H9 (cell line): Measurements from ENCODE around the gene RILP. TPM values are rescaled to one million over a fixed set of nuclear protein-coding genes. Genes with fewer than 3 reads are reported as not detected.

Source experiments
- DNase-seq: peaks from one replicate; pipeline ENCODE4 v3.0.0-alpha.2; 2017
- H2AFZ ChIP-seq: one replicate; pipeline ENCODE4 v1.6.1; 2013; ENCODE audit warnings: mild to moderate bottlenecking, low read length, control low read depth, moderate library complexity
- H2AK5ac ChIP-seq: 2 replicates; pipeline ENCODE4 v1.6.1; 2013; ENCODE audit warnings: low read length, control low read depth, mixed read lengths; ENCODE audit not compliant: insufficient read length
- H2BK120ac ChIP-seq: one replicate; pipeline ENCODE4 v1.6.1; 2013; ENCODE audit warnings: low read depth, mild to moderate bottlenecking, low read length, control low read depth, inconsistent platforms; ENCODE audit not compliant: poor library complexity, severe bottlenecking
- H2BK12ac ChIP-seq: 2 replicates; pipeline ENCODE4 v1.6.1; 2013; ENCODE audit warnings: low read length, control low read depth, mixed read lengths, low read depth; ENCODE audit not compliant: insufficient read length
- H2BK15ac ChIP-seq: 2 replicates; pipeline ENCODE4 v1.6.1; 2013; ENCODE audit warnings: low read depth, low read length, control low read depth
- H2BK20ac ChIP-seq: one replicate; pipeline ENCODE4 v1.6.1; 2013; ENCODE audit warnings: low read depth, mild to moderate bottlenecking, low read length, control low read depth, inconsistent platforms; ENCODE audit not compliant: poor library complexity, severe bottlenecking
- H2BK5ac ChIP-seq: 2 replicates; pipeline ENCODE4 v1.6.1; 2013; ENCODE audit warnings: low read length, control low read depth, mixed read lengths; ENCODE audit not compliant: insufficient read length
- H3K14ac ChIP-seq: 2 replicates; pipeline ENCODE4 v1.6.1; 2013; ENCODE audit warnings: low read length, control low read depth; ENCODE audit not compliant: insufficient read depth
- H3K18ac ChIP-seq: 2 replicates; pipeline ENCODE4 v1.6.1; 2013; ENCODE audit warnings: low read depth, mild to moderate bottlenecking, mixed read lengths, low read length, control low read depth; ENCODE audit not compliant: insufficient read length
- H3K23ac ChIP-seq: 2 replicates; pipeline ENCODE4 v1.6.1; 2013; ENCODE audit warnings: low read length, control low read depth, mixed read lengths, low read depth; ENCODE audit not compliant: insufficient read length
- H3K23me2 ChIP-seq: 2 replicates; pipeline ENCODE4 v1.6.1; 2013; ENCODE audit warnings: low read depth, mild to moderate bottlenecking, mixed read lengths, low read length, control low read depth; ENCODE audit not compliant: insufficient read length, poor library complexity, severe bottlenecking
- H3K27ac ChIP-seq: 2 replicates; pipeline ENCODE4 v1.5.1; 2013; ENCODE audit warnings: low read length, control low read depth, mixed read lengths, low read depth; ENCODE audit not compliant: insufficient read length
- H3K27me3 ChIP-seq: 2 replicates; pipeline ENCODE4 v1.6.1; 2013; ENCODE audit warnings: low read length, control low read depth, inconsistent platforms; ENCODE audit not compliant: insufficient read depth
- H3K4ac ChIP-seq: 2 replicates; pipeline ENCODE4 v1.6.1; 2013; ENCODE audit warnings: low read depth, mild to moderate bottlenecking, control low read depth, inconsistent platforms, low read length, moderate library complexity
- H3K4me1 ChIP-seq: 2 replicates; pipeline ENCODE4 v1.6.1; 2013; ENCODE audit warnings: low read length, control low read depth, inconsistent platforms; ENCODE audit not compliant: insufficient read depth
- H3K4me2 ChIP-seq: 2 replicates; pipeline ENCODE4 v1.6.1; 2013; ENCODE audit warnings: low read length, control low read depth, mixed read lengths; ENCODE audit not compliant: insufficient read length, insufficient read depth
- H3K56ac ChIP-seq: 2 replicates; pipeline ENCODE4 v1.6.1; 2013; ENCODE audit warnings: low read depth, mild to moderate bottlenecking, mixed read lengths, low read length, control low read depth; ENCODE audit not compliant: insufficient read length
- H3K79me1 ChIP-seq: 2 replicates; pipeline ENCODE4 v1.6.1; 2013; ENCODE audit warnings: low read depth, mild to moderate bottlenecking, moderate library complexity, low read length, control low read depth, inconsistent platforms; ENCODE audit not compliant: insufficient read depth, poor library complexity, severe bottlenecking
- H3K79me2 ChIP-seq: 2 replicates; pipeline ENCODE4 v1.6.1; 2013; ENCODE audit warnings: low read length, control low read depth, inconsistent platforms; ENCODE audit not compliant: insufficient read depth
- H3K9ac ChIP-seq: 2 replicates; pipeline ENCODE4 v1.6.1; 2013; ENCODE audit warnings: low read length, control low read depth, mixed read lengths; ENCODE audit not compliant: insufficient read length; ENCODE audit errors: extremely low read depth
- H3K9me3 ChIP-seq: one replicate; pipeline ENCODE4 v1.6.1; 2013; ENCODE audit warnings: low read depth, low read length, inconsistent platforms; ENCODE audit not compliant: control insufficient read depth
- H3T11ph ChIP-seq: one replicate; pipeline ENCODE4 v1.6.1; 2013; ENCODE audit warnings: mild to moderate bottlenecking, low read length, control low read depth, inconsistent platforms
- H4K20me1 ChIP-seq: one replicate; pipeline ENCODE4 v1.6.1; 2013; ENCODE audit not compliant: control insufficient read depth, insufficient read length, insufficient read depth
- H4K5ac ChIP-seq: 2 replicates; pipeline ENCODE4 v1.6.1; 2013; ENCODE audit warnings: low read depth, mild to moderate bottlenecking, mixed read lengths, low read length, control low read depth; ENCODE audit not compliant: insufficient read length
- H4K8ac ChIP-seq: replicated peaks from 2 replicates; pipeline ENCODE4 v1.6.1; 2013; ENCODE audit warnings: low read length, control low read depth, mixed read lengths, low read depth; ENCODE audit not compliant: insufficient read length
- H4K91ac ChIP-seq: 2 replicates; pipeline ENCODE4 v1.6.1; 2013; ENCODE audit warnings: low read depth, mild to moderate bottlenecking, moderate library complexity, mixed read lengths, low read length, control low read depth; ENCODE audit not compliant: insufficient read length
- H3K27ac Mint-ChIP-seq, 3 experiments: 2 replicates in 2 of 3; 3 replicates in 1 of 3; pipeline ENCODE4 v1.8.0; 2020 to 2021; ENCODE audit warnings: mixed read lengths in 3 of 3, mild to moderate bottlenecking in 1 of 3, moderate library complexity in 1 of 3
- H3K27me3 Mint-ChIP-seq: 2 replicates; pipeline ENCODE4 v1.8.0; 2021; ENCODE audit warnings: low read depth, mild to moderate bottlenecking, moderate library complexity, mixed read lengths
- H3K36me3 Mint-ChIP-seq, 3 experiments: 2 replicates in 2 of 3; 3 replicates in 1 of 3; pipeline ENCODE4 v1.8.0; 2020 to 2021; ENCODE audit warnings: low read depth in 3 of 3, mixed read lengths in 3 of 3; ENCODE audit not compliant: insufficient read depth in 1 of 3
- H3K4me1 Mint-ChIP-seq, 2 experiments: 2 replicates each; pipeline ENCODE4 v1.8.0; 2020; ENCODE audit warnings: mixed read lengths in 2 of 2
- H3K4me3 Mint-ChIP-seq, 2 experiments: 2 replicates in 1 of 2; 3 replicates in 1 of 2; pipeline ENCODE4 v1.8.0; 2020 to 2021; ENCODE audit warnings: mild to moderate bottlenecking in 2 of 2, mixed read lengths in 2 of 2, moderate library complexity in 1 of 2
- H3K9me3 Mint-ChIP-seq, 2 experiments: 2 replicates in 1 of 2; 3 replicates in 1 of 2; pipeline ENCODE4 v1.8.0; 2020; ENCODE audit warnings: mild to moderate bottlenecking in 2 of 2, mixed read lengths in 2 of 2, moderate library complexity in 1 of 2
- CTCF ChIP-seq: fragments of 200-600 bp; sonication (generic); conservative IDR thresholded peaks from 3 replicates; pipeline ENCODE4 v1.8.0; 2021; ENCODE audit warnings: antibody characterized with exemption, mild to moderate bottlenecking
- WGBS: extraction: QIAGEN DNeasy Blood & Tissue Kit; methylation state at CpG from one replicate; pipeline ENCODE4 v1.1.7; 2013; ENCODE audit warnings: missing lambda C conversion rate, low lambda C conversion rate, mixed read lengths; ENCODE audit not compliant: insufficient read length; ENCODE audit errors: extremely low coverage; 5-methylcytosine and 5-hydroxymethylcytosine counted together
- total RNA-seq: library from RNA; stranded (reverse); gene quantifications from 2 replicates; pipeline ENCODE4 v1.2.1, GENCODE V29; 2021

The RILP gene
- total RNA-seq, 1 experiment from 2014 or later = 5.4 TPM

- no peaks in the 10 kb centered on the region; the same call in 1 of the 2 replicates for H3K27me3 Mint-ChIP-seq
- DNase-seq = no peak
These were observed 11.5 kb downstream of the RILP start for GRCh38 chr17:1638171-1638590.

More at GRCh38 chr17:1638171-1638590, 11.5 kb downstream of the RILP start:
- Histone ChIP-seq H2BK12ac (no peak overlapping the region), H4K20me1 (no peaks in the 10 kb centered on the region), H3K4me1 (no peaks in the 10 kb centered on the region), H2BK20ac (no peak overlapping the region), H3K23ac (no peak overlapping the region), H2AK5ac (no peak overlapping the region), H3K4me2 (no peak overlapping the region), H3K79me2 (no peaks in the 10 kb centered on the region), H3K9me3 (no peaks in the 10 kb centered on the region), H2BK120ac (no peak overlapping the region), H3K4ac (no peak overlapping the region), H3K79me1 (no peaks in the 10 kb centered on the region), H4K8ac (no peak overlapping the region), H3K56ac (no peak overlapping the region), H3K9ac (no peak overlapping the region), H3K27me3 (no peaks in the 10 kb centered on the region), H2BK15ac (no peak overlapping the region), H3K23me2 (no peaks in the 10 kb centered on the region), H3T11ph (no peak overlapping the region), H2BK5ac (no peak overlapping the region), H4K5ac (no peak overlapping the region), H3K14ac (no peak overlapping the region; the same call in 1 of the 2 replicates), H4K91ac (no peak overlapping the region), H2AFZ (no peak overlapping the region), H3K27ac (no peak overlapping the region), H3K18ac (peak overlapping the region; percentile 72)
- Mint-ChIP-seq H3K9me3 (peaks cover 0 to 8% of the 10 kb centered on the region in 2 experiments; a peak in 1 of 5 replicates), H3K36me3 (no peaks in the 10 kb centered on the region; a peak in 1 of 7 replicates), H3K4me3 (no peak overlapping the region), H3K27ac (no peak overlapping the region), H3K4me1 (peaks cover 11 to 25% of the 10 kb centered on the region in 2 experiments)
- no peak for TF ChIP-seq CTCF
- WGBS = no CpG with 5 or more reads among the region's 17 CpGs
